Measurements from ENCODE around the gene TRIP13.
A peak's percentile ranks its signal among the peaks of the same experiment; 100 is the strongest.

TRIP13 gene

GRCh38 chr5:854966-855743 is 37.5 kb upstream of the TRIP13 start:
- TF ChIP-seq ARNTL (CRISPR knock-in tag; IDR thresholded peaks at IDR 0.05; ENCODE audit: borderline replicate concordance, low read depth) (no peak), POU6F1 (CRISPR knock-in tag; IDR thresholded peaks at IDR 0.05; ENCODE audit: borderline replicate concordance, low read depth) (no peak), ESRRG (CRISPR knock-in tag; IDR thresholded peaks at IDR 0.05) (no peak), PPARA (CRISPR knock-in tag; IDR thresholded peaks at IDR 0.05; ENCODE audit: borderline replicate concordance) (no peak), SNAI2 (CRISPR knock-in tag; IDR thresholded peaks at IDR 0.05) (no peak), ZNF8 (CRISPR knock-in tag; IDR thresholded peaks at IDR 0.05) (no peak), ZFP3 (CRISPR knock-in tag; IDR thresholded peaks at IDR 0.05) (no peak), ZC3H10 (CRISPR knock-in tag; IDR thresholded peaks at IDR 0.05) (no peak)
- no peak for ATAC-seq

- TF ChIP-seq ZNF565 (CRISPR knock-in tag; conservative IDR thresholded peaks at IDR 0.05; ENCODE audit: low read depth) (no peak), GLIS3 (CRISPR knock-in tag; IDR thresholded peaks at IDR 0.05) (no peak), PPARA (CRISPR knock-in tag; IDR thresholded peaks at IDR 0.05; ENCODE audit: borderline replicate concordance) (no peak), RARB (CRISPR knock-in tag; IDR thresholded peaks at IDR 0.05) (no peak), PATZ1 (CRISPR knock-in tag; IDR thresholded peaks at IDR 0.05; ENCODE audit: borderline replicate concordance) (no peak), ZC3H10 (CRISPR knock-in tag; IDR thresholded peaks at IDR 0.05) (no peak), ZFP3 (CRISPR knock-in tag; IDR thresholded peaks at IDR 0.05) (no peak), ESRRG (CRISPR knock-in tag; IDR thresholded peaks at IDR 0.05) (no peak)
- peak; percentile 14; the same call in 2 of the 3 replicates for ATAC-seq
These were observed 36.7 kb upstream of the TRIP13 start for GRCh38 chr5:855771-856530.

GRCh38 chr5:856531-857425 is 35.9 kb upstream of the TRIP13 start:
- no peak for ATAC-seq
- TF ChIP-seq TCF4 (CRISPR knock-in tag; IDR thresholded peaks at IDR 0.05; ENCODE audit: borderline replicate concordance) (no peak), CSRNP3 (CRISPR knock-in tag; IDR thresholded peaks at IDR 0.05) (no peak), ZFP30 (CRISPR knock-in tag; IDR thresholded peaks at IDR 0.05) (no peak)

GRCh38 chr5:858726-859125 is 34.0 kb upstream of the TRIP13 start:
- ATAC-seq, result no peak
- no peak for TF ChIP-seq ESRRG (CRISPR knock-in tag; IDR thresholded peaks at IDR 0.05)
- TF ChIP-seq TSHZ2 (CRISPR knock-in tag; IDR thresholded peaks at IDR 0.05), result no peak
- TF ChIP-seq ZC3H10 (CRISPR knock-in tag; IDR thresholded peaks at IDR 0.05), result no peak
- no peak for TF ChIP-seq ZNF70 (CRISPR knock-in tag; IDR thresholded peaks at IDR 0.05)
- no peak for TF ChIP-seq SNAI2 (CRISPR knock-in tag; IDR thresholded peaks at IDR 0.05)
- no peak for TF ChIP-seq ZFP30 (CRISPR knock-in tag; IDR thresholded peaks at IDR 0.05)
- TF ChIP-seq BACH2 (CRISPR knock-in tag; IDR thresholded peaks at IDR 0.05; ENCODE audit: borderline replicate concordance), result no peak
- no peak for TF ChIP-seq TOX (CRISPR knock-in tag; IDR thresholded peaks at IDR 0.05; ENCODE audit: borderline replicate concordance)
- TF ChIP-seq CSDC2 (CRISPR knock-in tag; IDR thresholded peaks at IDR 0.05), result no peak
- no peak for TF ChIP-seq CREB5 (CRISPR knock-in tag; IDR thresholded peaks at IDR 0.05; ENCODE audit: low read depth)
- TF ChIP-seq ZFP3 (CRISPR knock-in tag; IDR thresholded peaks at IDR 0.05), result no peak
- TF ChIP-seq ISL1 (CRISPR knock-in tag; IDR thresholded peaks at IDR 0.05), result no peak
- no peak for TF ChIP-seq PPARA (CRISPR knock-in tag; IDR thresholded peaks at IDR 0.05; ENCODE audit: borderline replicate concordance)
- no peak for TF ChIP-seq OSR1 (CRISPR knock-in tag; IDR thresholded peaks at IDR 0.05)
- no peak for TF ChIP-seq CSRNP3 (CRISPR knock-in tag; IDR thresholded peaks at IDR 0.05)
